NOMO-1 treated with DMSO at 0.1 percent for 48 hours (cell line): ENCODE data around the gene MALT1.
"Not testable (repeated sequence)": the region's sequence is repeated elsewhere in the genome, so short reads cannot be mapped to it uniquely, and the experiment has no call there.

Source experiments
- DNase-seq: peaks from one replicate; lab custom pipeline; 2025; ENCODE audit not compliant: unreplicated experiment; lab: John Stamatoyannopoulos, UW

MALT1 gene

GRCh38 chr18:58728719-58729118 lies 57.5 kb downstream of the MALT1 start:
- DNase-seq = no peak

- no peak for DNase-seq
Measured at GRCh38 chr18:58730618-58731017, 59.4 kb downstream of the MALT1 start.

- no peak for DNase-seq
Measured at GRCh38 chr18:58732471-58732870, 61.2 kb downstream of the MALT1 start.

GRCh38 chr18:58733866-58734265 lies 62.6 kb downstream of the MALT1 start:
- DNase-seq = no peak

GRCh38 chr18:58738322-58738721 lies 67.1 kb downstream of the MALT1 start:
- DNase-seq = no peak

GRCh38 chr18:58745914-58746313 lies 74.6 kb downstream of the MALT1 start:
- DNase-seq = no peak

- no peak for DNase-seq
Measured at GRCh38 chr18:58748899-58749595, 77.8 kb downstream of the MALT1 start.

- DNase-seq = no peak
Measured at GRCh38 chr18:58753976-58754375, 82.7 kb downstream of the MALT1 start.

GRCh38 chr18:58754544-58755068 lies 83.3 kb downstream of the MALT1 start:
- peak; percentile 23 for DNase-seq

GRCh38 chr18:58755304-58756010 lies 84.2 kb downstream of the MALT1 start:
- no peak for DNase-seq

- no peak for DNase-seq
Measured at GRCh38 chr18:58756148-58756547, 84.9 kb downstream of the MALT1 start.

- no peak for DNase-seq
Measured at GRCh38 chr18:58756596-58757240, 85.5 kb downstream of the MALT1 start.

GRCh38 chr18:58757351-58757750 lies 86.1 kb downstream of the MALT1 start:
- not testable (repeated sequence) for DNase-seq

- no peak for DNase-seq
Measured at GRCh38 chr18:58758046-58758445, 86.8 kb downstream of the MALT1 start.

GRCh38 chr18:58758606-58759005 lies 87.3 kb downstream of the MALT1 start:
- DNase-seq = no peak

GRCh38 chr18:58761241-58761969 lies 90.1 kb downstream of the MALT1 start:
- DNase-seq = peak; percentile 12

- DNase-seq = no peak
Measured at GRCh38 chr18:58761970-58762780, 90.9 kb downstream of the MALT1 start.

GRCh38 chr18:58762781-58763171 lies 91.5 kb downstream of the MALT1 start:
- no peak for DNase-seq

GRCh38 chr18:58766164-58766563 lies 94.9 kb downstream of the MALT1 start:
- no peak for DNase-seq

GRCh38 chr18:58766946-58767345 lies 95.7 kb downstream of the MALT1 start:
- DNase-seq = no peak
